HepG2 (cell line): Measurements from ENCODE around the gene CUEDC2. TPM values are rescaled to one million over a fixed set of nuclear protein-coding genes. Genes with fewer than 3 reads are reported as not detected.
A peak's percentile ranks its signal among the peaks of the same experiment; 100 is the strongest.

Experiments used
- ARNTL ChIP-seq: sonication (generic); formaldehyde crosslinking; IDR thresholded peaks from 2 replicates; pipeline ENCODE4 v1.4.0; 2020; ENCODE audit warnings: mild to moderate bottlenecking, missing genetic modification reagents
- ATF7 ChIP-seq, 2 experiments: fragments of 450-650 bp in 1 of 2; sonication (generic) in 1 of 2; formaldehyde crosslinking in 1 of 2; IDR thresholded peaks; 2 replicates each; pipeline versions ENCODE4 v1.4.0 to v1.6.1; 2016 to 2020; ENCODE audit warnings: antibody characterized with exemption in 1 of 2, mild to moderate bottlenecking in 1 of 2, missing genetic modification reagents in 1 of 2
- ERF ChIP-seq: IDR thresholded peaks from 2 replicates; pipeline ENCODE4 v1.6.1; 2018; ENCODE audit warnings: missing biosample characterization, missing genetic modification reagents
- HNF1A ChIP-seq, 2 experiments: sonication (generic) in 1 of 2; formaldehyde crosslinking in 1 of 2; IDR thresholded peaks; 2 replicates each; pipeline versions ENCODE4 v1.4.0 to v1.6.1; 2016 to 2020; ENCODE audit warnings: borderline replicate concordance in 1 of 2, low read depth in 1 of 2, mild to moderate bottlenecking in 1 of 2, missing genetic modification reagents in 1 of 2
- HNF1B ChIP-seq: sonication (generic); formaldehyde crosslinking; IDR thresholded peaks from 2 replicates; pipeline ENCODE4 v1.5.1; 2020; ENCODE audit warnings: mild to moderate bottlenecking, moderate library complexity, missing genetic modification reagents
- HNRNPLL ChIP-seq: fragments of 200-400 bp; formaldehyde crosslinking; IDR thresholded peaks from 2 replicates; pipeline ENCODE4 v1.6.1; 2017; ENCODE audit warnings: mild to moderate bottlenecking, low read depth, low read length; ENCODE audit not compliant: poor library complexity, severe bottlenecking
- KLF12 ChIP-seq: sonication (generic); formaldehyde crosslinking; IDR thresholded peaks from 2 replicates; pipeline ENCODE4 v1.4.0; 2020; ENCODE audit warnings: missing genetic modification reagents, borderline replicate concordance
- KMT2B ChIP-seq: IDR thresholded peaks from 2 replicates; pipeline ENCODE4 v1.6.1; 2016; ENCODE audit warnings: missing genetic modification reagents, missing compliant biosample characterization
- MIXL1 ChIP-seq: IDR thresholded peaks from 2 replicates; pipeline ENCODE4 v1.6.1; 2016
- MXD1 ChIP-seq: sonication (generic); formaldehyde crosslinking; IDR thresholded peaks from 2 replicates; pipeline ENCODE4 v1.4.0; 2020; ENCODE audit warnings: mild to moderate bottlenecking, missing genetic modification reagents
- PAXIP1 ChIP-seq: sonication (generic); formaldehyde crosslinking; conservative IDR thresholded peaks from 2 replicates; pipeline ENCODE4 v1.4.0; 2020; ENCODE audit warnings: mild to moderate bottlenecking, missing genetic modification reagents, moderate library complexity
- STAG1 ChIP-seq: sonication (generic); formaldehyde crosslinking; IDR thresholded peaks from 2 replicates; pipeline ENCODE4 v1.4.0; 2020; ENCODE audit warnings: missing genetic modification reagents
- TGIF2 ChIP-seq: IDR thresholded peaks from 2 replicates; pipeline ENCODE4 v1.6.1; 2016; ENCODE audit warnings: control low read depth, missing compliant biosample characterization
- ZFP90 ChIP-seq: sonication (generic); formaldehyde crosslinking; IDR thresholded peaks from 2 replicates; pipeline ENCODE4 v1.8.0; 2022; ENCODE audit warnings: missing genetic modification reagents, mild to moderate bottlenecking, inconsistent platforms, borderline replicate concordance
- ZNF180 ChIP-seq: sonication (generic); formaldehyde crosslinking; IDR thresholded peaks from 2 replicates; pipeline ENCODE4 v1.4.0; 2020; ENCODE audit warnings: low read depth, missing genetic modification reagents, borderline replicate concordance
- ZNF234 ChIP-seq: sonication (generic); formaldehyde crosslinking; conservative IDR thresholded peaks from 2 replicates; pipeline ENCODE4 v1.5.1; 2020; ENCODE audit warnings: mild to moderate bottlenecking, missing genetic modification reagents
- ZNF383 ChIP-seq: sonication (generic); formaldehyde crosslinking; IDR thresholded peaks from 2 replicates; pipeline ENCODE4 v1.4.0; 2020; ENCODE audit warnings: missing genetic modification reagents, mild to moderate bottlenecking, borderline replicate concordance
- ZNF580 ChIP-seq: IDR thresholded peaks from 2 replicates; pipeline ENCODE4 v1.6.1; 2016; ENCODE audit warnings: low read depth, borderline replicate concordance
- polyA plus RNA-seq, 8 experiments: library from polyadenylated mRNA; depleted of rRNA in 3 of 8; stranded (reverse) in 7 of 8; unstranded in 1 of 8; fragments of >200 nt; fragmentation: Illumina TruSeq in 4 of 8; extraction: Trizol in 4 of 8; gene quantifications; 2 replicates each; pipeline versions ENCODE4 v1.2.1 to v1.2.3, GENCODE V29; 2011 to 2016; ENCODE audit warnings: low read depth in 4 of 8, missing spikeins in 1 of 8, mixed read lengths in 1 of 8; ENCODE audit not compliant: insufficient read depth in 1 of 8
- total RNA-seq, 5 experiments: library from RNA; depleted of rRNA; stranded (reverse); fragments of >200 nt; fragmentation: Illumina TruSeq; extraction: Trizol; gene quantifications; 2 replicates each; pipeline ENCODE4 v1.2.3, GENCODE V29; 2016; ENCODE audit warnings: low read depth in 1 of 5

Gene CUEDC2
- total and polyA plus RNA-seq, 2 of the 13 experiments (the other 11 are each of a cell fraction or from before 2014, with no cell fraction given) = 13.1 to 18.4 TPM

GRCh38 chr10:102422545-102423129, 9.7 kb downstream of the CUEDC2 start (continued):
- peak; percentile 34; the same call in 1 of the 2 replicates for TF ChIP-seq HNF1B (CRISPR knock-in tag)
- 0 out of 2 replicates have a peak, but pooled peaks have one; percentile 61 for TF ChIP-seq ZNF580 (CRISPR knock-in tag)
- TF ChIP-seq ZFP90 (CRISPR knock-in tag) = peak; percentile 79
- 0 out of 2 replicates have a peak, but pooled peaks have one; percentile 43 for TF ChIP-seq ZNF383 (CRISPR knock-in tag)
- TF ChIP-seq PAXIP1 (CRISPR knock-in tag) = peak; percentile 53; the same call in 1 of the 2 replicates
- peak; percentile 80 for TF ChIP-seq STAG1
- peak; percentile 54; the same call in 1 of the 2 replicates for TF ChIP-seq MXD1 (CRISPR knock-in tag)
- peak; percentile 88 for TF ChIP-seq HNRNPLL
- TF ChIP-seq KLF12 = peak; percentile 78; the same call in 1 of the 2 replicates
- 0 out of 2 replicates have a peak, but pooled peaks have one; percentile 55 for TF ChIP-seq KMT2B (CRISPR knock-in tag)
- peak; percentile 79 for TF ChIP-seq ARNTL (CRISPR knock-in tag)
- TF ChIP-seq ERF = peak; percentile 87
- no peak for TF ChIP-seq ATF7 (IDR thresholded peaks at IDR 0.05)
- TF ChIP-seq ATF7 (CRISPR knock-in tag; IDR thresholded peaks at IDR 0.05) = peak; percentile 45; the same call in 1 of the 2 replicates
- TF ChIP-seq ZNF180 (CRISPR knock-in tag) = no peak
- TF ChIP-seq HNF1A (IDR thresholded peaks at IDR 0.05; ENCODE audit: low read depth) = no peak
- TF ChIP-seq HNF1A (CRISPR knock-in tag; IDR thresholded peaks at IDR 0.05; ENCODE audit: borderline replicate concordance) = peak; percentile 73; the same call in 1 of the 2 replicates
- no peak for TF ChIP-seq MIXL1 (CRISPR knock-in tag)
- peak; percentile 78 for TF ChIP-seq TGIF2
- 0 out of 2 replicates have a peak, but pooled peaks have one; percentile 34 for TF ChIP-seq ZNF234 (CRISPR knock-in tag)
